ENCODE results near the gene SH3RF3.
"Not testable (repeated sequence)": the region's sequence is repeated elsewhere in the genome, so short reads cannot be mapped to it uniquely, and the experiment has no call there.

The SH3RF3 gene

DNA sequence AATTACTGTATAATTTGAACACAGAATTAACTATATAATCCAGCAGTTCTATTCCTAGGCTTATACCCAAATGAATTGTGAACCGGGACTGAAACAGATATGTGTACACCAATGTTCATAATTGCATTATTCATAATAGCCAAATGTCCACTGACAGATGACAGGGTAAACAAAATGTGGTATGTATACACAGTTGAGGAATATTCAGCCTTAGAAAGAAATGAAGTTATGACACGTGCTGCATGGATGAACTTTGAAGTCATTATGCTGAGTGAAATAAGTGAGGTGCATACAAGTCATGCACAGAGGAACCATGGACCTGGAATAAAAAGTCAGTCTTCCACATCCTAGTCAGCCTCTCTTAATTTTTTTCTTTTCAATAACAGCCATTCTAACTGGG lies 91.9 kb downstream of the SH3RF3 start:
- DNase-seq (ENCODE audit: low read depth) = no peak

DNA sequence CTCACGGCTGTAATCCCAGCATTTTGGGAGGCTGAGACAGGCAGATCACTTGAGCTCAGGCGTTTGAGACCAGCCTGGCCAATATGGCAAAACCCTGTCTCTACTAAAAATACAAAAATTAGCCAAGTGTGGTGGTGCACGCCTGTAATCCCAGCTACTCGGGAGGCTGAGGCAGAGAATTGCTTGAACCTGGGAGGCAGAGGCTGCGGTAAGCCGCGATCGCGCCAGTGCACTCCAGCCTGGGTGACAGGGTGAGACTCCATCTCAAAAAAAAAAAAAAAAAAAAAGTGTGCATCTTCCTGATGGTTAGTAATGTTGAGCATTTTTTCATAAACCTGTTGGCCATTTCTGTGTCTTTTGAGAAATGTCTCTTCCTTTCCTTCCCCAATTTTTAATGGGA lies 92.3 kb downstream of the SH3RF3 start:
- not testable (repeated sequence) for DNase-seq (ENCODE audit: low read depth)

DNA sequence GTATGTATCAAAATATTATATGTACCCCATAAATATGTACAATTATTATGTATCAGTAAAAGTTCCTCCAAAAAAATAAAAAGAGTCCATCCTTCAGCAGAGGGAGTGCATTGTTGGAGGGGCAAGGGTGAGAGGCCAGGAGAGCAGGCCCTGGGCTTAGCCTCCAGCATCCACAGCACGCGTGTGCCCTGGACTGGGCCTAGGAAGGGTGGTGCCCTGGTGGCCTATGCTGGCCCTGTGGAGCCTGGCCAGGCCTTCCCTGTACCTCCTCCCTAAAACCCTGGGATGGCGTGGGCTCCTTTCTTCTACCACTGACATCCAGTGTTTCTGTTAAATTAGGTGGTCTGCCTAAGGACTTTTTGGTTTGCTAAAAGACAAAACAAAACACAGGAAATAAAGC lies 93.4 kb downstream of the SH3RF3 start:
- no peak for DNase-seq (ENCODE audit: low read depth)

DNA sequence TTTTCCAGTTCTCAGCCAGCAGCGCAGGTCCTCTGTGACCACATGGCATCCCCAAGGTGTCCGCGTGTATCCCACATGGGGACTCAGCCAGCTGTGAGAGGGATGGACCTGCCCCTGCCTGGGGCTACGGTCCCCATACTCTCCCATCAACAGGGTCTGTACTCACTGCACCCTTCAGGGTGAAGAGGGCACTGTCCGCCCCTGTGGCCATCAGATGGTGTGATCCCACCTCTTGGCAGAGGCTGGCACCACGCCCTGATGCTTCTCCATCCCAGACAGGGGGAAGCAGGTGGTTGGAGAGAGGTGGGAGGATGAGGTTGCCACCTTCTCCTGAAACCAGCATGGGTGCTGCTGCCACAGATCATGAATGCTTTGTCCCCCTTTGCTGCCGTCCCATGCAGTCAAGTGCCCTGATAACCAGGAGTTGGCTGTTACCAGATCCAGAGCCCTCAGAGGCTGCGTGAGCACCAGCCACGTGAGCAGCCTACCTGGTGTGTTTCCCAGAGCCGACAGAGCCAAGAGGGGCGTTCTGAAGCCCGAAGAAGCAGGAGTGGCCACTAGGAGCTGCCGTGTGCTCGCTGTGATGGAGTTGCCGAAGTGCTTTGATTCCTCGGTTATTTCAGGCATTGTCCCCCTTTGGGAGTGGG lies 93.9 kb downstream of the SH3RF3 start:
- DNase-seq (ENCODE audit: low read depth) = no peak

DNA sequence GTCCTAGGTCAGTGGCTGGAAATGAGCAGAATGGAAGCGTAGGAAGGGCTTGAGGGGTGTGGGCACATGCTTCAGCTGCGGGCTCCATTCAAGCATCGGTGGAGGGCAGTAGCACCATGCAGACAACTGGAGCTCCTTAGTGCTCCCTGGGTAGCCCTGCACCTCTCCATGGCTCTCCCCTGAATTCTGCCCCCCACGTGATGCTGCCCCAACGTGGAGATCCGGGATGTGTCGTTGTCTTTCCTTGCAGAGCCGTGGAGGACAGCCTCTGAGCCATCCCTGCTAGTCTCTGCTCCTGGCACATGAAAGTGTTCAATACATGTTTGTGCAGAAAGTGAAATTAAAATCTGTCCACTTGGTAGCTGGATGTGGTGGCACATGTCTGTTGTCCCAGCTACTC lies 94.5 kb downstream of the SH3RF3 start:
- DNase-seq (ENCODE audit: low read depth) = no peak

DNA sequence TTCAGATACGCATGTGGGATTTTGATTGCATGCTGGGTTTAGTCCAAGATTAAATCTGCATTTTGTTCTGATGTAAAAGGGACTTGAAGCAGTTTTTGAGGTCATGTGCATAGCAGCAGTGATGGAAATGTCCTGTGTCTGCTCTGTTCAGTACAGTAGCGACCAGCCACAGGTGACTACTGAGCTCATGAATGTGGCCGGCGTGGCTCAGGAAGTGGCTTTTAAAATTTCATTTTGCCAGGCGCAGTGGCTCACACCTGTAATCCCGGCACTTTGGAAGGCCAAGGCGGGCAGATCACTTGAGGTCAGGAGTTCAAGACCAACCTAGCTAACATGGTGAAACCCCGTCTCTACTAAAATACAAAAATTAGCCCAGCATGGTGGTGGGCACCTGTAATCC lies 95.3 kb downstream of the SH3RF3 start:
- DNase-seq (ENCODE audit: low read depth) = not testable (repeated sequence)

DNA sequence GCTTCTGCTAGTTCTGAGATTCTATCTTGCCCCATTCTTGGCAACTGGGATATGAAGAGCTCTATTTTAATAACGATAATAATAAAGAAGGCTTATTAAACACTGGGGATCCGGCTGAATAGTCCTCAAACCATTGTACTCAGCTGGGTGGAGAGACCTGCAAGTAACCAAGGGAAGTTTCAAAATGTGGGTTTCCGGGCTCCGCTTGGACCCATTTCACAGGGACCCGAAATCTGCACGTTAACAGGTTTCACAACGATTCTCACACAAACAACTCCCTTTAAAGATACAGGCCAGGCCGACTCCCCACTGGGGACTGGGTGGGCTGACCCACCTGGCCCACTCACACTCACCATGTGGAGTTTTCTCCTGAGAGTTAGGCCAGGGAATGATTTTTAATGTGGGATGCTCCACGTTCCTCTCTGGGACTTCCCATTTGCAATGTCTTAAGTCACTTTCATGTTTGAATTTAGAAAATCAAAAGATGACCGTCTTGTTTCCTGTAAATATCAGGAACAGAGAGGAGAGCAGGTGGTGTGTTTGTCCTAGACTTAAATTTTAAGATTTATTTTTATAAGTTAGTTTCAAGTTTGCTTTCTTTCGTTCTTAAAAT lies 96.3 kb downstream of the SH3RF3 start:
- no peak for DNase-seq (ENCODE audit: low read depth)

DNA sequence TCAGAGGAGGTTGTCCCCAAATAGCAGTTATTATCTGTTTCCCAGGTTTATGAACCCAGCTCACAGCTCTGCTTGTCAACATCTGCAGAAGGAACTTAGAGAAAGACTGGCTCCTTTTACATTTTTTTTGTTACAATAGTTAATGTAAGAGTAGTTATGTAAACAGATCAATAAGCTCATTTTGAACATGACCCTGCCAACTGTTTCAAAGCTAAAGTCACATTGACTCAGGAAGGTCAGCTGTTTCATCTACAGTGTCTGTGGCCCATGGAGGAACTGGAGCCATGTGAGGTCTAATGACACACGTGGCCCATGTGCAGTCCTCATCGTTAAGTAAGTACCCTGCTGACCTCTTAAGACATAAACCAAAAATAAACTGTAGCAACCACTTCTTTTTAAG lies 97.1 kb downstream of the SH3RF3 start:
- no peak for DNase-seq (ENCODE audit: low read depth)

DNA sequence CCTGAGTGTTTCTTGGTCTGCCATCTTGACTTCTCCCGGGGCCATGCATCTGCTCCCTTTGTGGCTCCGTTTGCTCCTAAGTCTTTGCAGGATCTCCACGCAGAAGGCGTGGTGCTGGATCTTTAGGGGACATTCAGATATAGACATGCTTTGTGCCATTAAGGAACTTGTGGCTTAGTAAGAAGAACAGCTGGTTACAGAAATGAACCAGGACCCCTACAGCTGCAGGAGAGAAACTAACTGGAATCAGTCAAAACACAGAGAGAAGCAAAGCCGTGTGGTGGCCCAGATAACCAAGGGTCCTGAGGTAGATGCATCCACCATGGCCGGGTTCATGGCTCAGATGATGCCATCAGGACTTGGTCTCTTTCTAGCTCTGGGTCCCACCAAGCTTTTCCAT lies 97.6 kb downstream of the SH3RF3 start:
- DNase-seq (ENCODE audit: low read depth) = no peak

DNA sequence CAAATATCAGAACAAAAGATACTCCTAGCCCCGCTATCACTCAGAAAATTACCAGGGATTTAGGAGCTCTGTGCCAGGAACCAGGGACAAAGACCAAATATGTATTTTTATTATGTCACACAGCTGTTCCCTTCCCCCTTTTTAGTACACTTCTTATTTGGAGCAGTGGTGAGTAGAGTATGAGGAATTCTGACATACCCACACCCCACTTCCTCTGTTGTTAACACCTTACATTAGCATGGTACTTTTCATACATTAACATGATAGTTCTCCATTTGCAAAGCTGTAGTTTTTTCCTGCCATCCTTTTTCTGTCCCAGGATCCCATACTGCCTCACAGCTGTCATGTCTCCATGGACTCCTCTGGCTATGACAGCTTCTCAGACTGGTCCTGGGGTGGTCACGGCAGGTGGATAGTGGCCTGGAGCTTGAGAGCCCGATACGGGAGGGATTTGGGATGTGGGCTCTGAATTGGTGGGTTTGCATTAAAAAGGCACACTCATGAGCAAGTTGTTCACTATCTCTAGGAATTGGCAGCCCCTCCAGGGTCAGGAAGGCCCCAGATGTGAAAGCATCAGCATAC lies 100.2 kb downstream of the SH3RF3 start:
- no peak for DNase-seq (ENCODE audit: low read depth)

DNA sequence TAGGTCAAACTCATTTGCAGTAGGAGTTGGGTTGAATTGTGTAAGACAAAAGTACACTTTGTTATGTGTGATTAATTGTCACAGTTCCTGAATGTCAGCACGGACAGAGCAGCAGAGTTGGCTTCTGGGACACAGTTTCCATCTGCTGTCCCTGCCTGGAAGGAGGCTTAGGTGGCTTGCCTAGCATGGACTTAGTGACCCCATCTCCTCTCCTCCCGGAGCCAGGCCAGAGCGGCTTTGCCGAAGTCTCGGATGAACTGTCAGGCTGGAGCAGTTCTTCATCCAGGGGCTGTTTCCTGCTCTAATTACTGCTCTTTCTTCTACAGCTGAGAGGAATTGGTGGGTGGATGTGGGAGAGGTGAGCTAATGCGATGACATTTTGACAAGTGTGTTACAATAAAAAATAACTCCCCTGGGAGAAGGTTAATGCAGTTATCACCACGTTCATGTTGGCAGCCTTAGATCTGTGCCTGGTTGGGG lies 102.0 kb downstream of the SH3RF3 start:
- DNase-seq (ENCODE audit: low read depth) = no peak

DNA sequence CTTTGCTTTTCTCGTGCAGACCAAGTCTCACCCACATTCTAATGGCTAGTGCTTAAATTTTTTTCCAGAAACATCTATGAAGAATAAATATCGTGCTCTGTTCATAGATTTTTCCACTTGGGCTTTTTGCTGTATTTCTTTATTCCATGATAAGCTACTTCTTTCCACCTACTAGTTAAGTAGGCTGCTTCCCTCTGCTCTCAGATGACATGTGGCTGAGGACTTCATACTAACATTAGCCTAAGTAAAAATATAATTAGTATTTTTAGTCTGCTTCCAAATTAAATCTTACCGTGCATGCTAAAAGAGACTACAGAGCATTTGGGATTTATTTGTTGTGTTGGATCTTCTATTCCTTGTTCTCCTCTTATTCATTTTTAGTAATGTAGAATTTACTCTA lies 102.4 kb downstream of the SH3RF3 start:
- DNase-seq (ENCODE audit: low read depth) = no peak

DNA sequence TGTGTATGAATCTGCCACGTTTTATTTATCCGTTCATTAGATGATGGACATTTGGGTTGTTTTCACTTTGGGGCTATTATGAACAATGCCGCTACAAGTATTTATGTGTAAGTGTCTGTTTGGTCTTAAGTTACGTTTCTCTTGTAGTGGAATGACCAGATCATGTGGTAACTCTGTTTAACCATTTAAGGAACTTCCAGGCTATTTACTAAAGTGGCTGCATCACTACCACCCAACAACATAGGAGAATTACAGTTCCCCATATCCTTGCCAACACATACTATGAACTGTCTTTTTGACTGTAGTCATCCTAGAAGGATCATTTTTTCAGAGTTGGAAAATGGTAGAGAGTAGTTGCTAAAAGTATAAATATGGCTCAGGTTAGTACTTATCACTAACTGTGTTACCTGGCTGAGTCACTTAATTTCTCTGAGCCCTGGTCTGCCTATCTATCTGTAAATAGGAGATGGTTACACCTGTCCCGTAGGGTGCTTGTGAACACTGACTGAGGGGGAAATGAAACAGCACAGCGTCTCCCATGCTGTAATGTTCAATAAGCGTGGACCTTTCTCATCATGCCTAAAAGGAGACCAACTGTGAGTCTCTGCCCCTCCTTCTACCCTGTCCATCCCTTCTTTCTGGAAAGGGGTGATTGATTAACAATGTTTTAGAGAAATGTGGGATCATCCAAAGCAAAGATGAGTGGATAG lies 103.1 kb downstream of the SH3RF3 start:
- no peak for DNase-seq (ENCODE audit: low read depth)

DNA sequence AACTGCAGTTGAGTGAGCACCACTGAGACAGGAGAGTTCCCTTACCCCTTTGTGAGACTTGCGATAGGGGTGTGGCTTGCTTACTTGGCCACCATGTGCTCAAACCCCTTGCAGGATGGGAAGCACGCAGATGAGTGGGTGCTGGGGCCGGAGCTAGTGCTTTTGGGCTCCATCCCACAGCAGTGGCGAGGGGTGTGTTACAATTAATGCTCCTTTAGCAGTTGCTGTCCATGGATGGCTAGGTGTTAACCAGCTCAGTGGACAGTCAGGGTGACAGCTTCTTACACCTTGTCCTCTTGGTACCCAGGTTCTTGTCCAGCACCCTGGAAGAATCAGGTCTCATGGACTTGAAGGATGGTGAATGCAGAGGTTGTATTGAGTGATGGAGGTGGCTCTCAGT lies 103.9 kb downstream of the SH3RF3 start:
- DNase-seq (ENCODE audit: low read depth) = no peak

DNA sequence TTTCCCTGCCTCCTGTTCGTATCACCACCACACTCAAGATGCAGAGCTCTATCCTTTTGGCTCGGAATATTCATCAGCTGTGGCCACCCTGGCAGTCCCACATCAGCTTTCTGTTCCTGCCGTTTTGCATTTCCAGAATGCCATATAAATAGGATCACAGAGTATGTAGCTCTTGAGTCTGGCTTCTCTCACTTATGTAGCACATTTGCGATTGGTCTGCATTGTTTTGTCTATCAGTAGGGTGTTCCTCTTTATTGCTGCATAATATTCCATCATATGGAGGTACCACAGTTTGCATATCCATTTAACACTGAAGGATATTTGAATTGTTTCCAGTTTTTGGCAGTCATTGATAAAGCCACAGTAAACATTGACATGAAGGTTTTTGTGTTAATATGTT lies 104.6 kb downstream of the SH3RF3 start:
- DNase-seq (ENCODE audit: low read depth) = no peak

DNA sequence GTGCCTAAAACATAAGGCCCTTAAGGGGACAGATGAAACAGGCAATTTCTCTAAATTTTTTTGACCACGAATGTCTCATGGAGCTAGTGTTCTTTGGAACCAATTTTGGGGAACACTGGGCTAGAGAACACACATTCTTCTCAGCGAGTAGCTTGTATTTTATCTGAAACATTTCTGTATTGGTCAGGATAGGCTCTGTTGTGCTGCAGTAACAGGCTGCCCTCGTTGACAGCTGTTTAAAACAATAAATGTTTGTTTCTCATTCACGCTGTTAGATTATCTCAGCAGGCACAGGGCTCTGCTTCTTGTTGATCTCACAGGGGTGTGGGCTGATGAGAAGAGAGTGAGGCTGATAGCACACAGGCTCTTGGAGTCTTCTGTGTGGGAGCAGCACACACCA lies 105.3 kb downstream of the SH3RF3 start:
- DNase-seq (ENCODE audit: low read depth) = no peak

DNA sequence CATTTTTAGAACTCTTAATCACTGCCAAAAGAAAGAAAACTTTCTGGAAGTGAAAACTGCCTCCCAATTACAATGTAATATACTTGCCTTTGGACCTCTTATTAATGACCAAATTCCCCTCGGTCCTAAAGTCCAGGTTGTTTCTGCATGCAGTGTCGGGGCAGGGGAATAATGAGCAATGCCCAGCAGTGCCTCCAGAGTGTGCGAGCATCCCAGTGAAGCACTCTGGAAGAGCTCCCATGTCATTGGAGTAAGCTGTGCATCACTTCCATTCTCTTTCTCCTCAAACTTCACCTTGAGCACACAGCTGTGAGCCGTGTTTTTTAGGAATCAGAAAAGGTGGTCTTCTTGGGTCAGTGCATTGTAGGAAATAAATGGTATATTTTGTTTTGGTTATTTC lies 107.1 kb downstream of the SH3RF3 start:
- no peak for DNase-seq (ENCODE audit: low read depth)

DNA sequence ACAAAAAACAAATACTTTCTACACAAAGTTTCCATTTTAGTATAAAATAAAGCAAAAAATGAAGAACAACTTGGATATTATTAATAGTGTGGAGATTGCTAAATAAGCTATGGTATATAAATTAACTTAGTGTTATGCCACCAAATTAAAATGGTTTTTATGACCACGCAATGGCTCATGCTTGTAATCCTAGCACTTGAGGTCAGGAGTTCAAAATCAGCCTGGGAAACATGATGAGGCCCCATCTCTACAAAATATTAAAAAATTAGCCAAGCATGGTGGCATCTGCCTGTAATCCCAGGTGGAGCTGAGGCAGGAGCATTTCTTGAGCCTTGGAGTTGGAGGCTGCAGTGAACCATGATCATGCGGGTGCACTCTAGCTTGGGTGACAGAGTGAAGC lies 108.8 kb downstream of the SH3RF3 start:
- DNase-seq (ENCODE audit: low read depth) = no peak

DNA sequence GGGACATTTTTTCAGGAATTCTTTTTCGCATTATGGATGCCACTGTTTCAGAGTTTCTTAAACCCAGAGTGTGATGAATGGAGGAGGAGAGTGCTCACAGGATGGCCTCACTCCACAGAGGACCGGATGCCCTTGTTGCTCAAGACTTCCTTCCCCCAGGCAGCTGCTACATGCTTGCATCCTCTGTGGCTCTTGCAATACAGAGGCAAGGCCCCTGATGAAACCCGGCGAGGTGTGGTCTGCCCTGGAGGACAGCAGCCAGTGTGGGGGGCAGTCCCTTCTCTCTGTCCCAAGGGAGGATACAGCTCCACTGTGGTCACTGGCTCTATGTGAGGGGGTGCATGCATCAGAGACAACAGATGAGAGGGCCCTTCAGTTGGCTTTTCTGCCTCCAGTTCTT lies 109.6 kb downstream of the SH3RF3 start:
- no peak for DNase-seq (ENCODE audit: low read depth)

DNA sequence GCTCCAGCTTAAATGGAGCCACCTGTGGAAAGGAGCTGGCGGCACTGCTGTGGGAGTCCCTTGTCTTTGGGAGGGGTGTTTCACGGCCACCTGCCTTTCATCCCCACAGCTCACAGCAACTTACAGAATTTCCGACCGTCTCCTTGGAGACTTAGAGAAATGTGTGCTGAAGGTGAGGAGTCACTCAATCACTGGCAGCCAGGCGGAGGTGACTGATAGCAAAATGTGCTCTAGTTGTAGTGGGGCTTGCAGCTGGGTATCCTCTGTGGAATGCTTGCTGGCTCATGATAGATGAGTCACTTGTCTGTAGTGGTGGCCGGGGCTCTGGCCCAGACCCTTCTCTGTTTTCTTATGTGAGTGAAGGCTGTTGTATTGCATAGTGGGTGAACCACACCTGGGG lies 110.7 kb downstream of the SH3RF3 start:
- no peak for DNase-seq (ENCODE audit: low read depth)

DNA sequence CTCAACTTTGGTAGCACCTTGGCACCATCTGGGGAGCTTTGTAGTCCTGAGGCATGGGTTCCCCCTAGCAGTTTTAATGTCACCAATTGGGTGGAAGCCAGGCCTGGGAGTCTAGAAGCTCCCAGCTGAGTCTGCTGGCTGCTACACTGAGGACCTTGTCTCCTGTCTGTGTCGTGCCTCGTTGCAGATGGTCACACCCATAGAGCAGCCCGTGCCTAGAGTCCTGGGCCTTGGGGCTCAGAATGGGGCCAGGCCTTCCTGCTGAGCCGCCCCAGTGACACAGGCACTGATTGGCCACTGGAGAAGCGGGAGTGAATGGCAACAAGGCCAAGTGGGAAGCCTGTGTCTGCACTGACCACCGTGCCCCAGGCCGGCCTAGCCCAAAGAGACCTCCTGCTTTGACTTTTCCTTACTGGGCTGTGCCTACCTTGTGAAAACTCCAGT lies 113.2 kb downstream of the SH3RF3 start:
- DNase-seq (ENCODE audit: low read depth) = no peak

DNA sequence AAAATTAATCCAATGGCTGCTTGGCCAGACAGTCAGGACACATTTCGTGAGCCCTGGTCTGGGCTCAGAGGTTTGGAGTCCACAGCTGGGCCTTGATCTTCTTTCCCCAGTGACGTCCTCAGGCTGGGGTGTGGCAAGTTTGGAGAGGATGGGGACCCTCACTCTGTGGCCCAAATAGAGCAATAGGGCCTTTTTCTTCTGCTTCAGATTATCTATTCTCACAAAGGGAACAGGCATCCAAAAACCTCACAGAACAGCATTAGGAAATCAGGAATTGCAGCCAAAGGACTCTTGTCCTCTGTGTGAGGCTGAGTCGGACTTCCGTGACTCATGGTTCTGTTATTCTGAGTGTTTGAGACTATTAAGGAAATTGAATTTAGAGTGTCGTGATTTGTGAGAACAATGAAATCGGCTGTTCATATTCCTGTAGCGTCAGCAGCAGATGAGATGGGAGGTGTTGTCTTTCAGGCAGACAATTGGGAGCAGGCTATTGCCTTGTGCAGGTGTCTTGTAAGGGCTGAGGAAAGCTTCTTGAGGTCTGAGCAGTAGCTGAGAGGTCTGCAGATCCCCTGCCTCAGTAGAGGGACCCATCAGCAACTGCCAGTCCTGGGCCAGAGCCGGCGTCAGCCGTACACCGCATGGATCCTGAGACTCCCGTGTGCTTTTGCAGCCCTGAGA lies 113.8 kb downstream of the SH3RF3 start:
- DNase-seq (ENCODE audit: low read depth) = no peak

All from activated T-helper 1 cell treated with Interleukin-2 at 50 U/mL for 16 hours (primary cell).